Breast epithelium (tissue), 3 donors: Measurements from ENCODE around the gene TNS4.

Source experiments
- POLR2A ChIP-seq: fragments of 450-650 bp; IDR thresholded peaks from one replicate; pipeline ENCODE4 v1.6.1; 2016; ENCODE audit warnings: antibody characterized with exemption, mild to moderate bottlenecking, moderate library complexity
- POLR2AphosphoS5 ChIP-seq, 3 donors: sonication (generic); formaldehyde crosslinking; IDR thresholded peaks; one replicate each; pipeline ENCODE4 v1.6.1; 2017; ENCODE audit warnings: antibody characterized with exemption in 3 of 3
- TF ChIP-seq, protein P1 (sequence below), 3 donors: fragments of 450-650 bp; IDR thresholded peaks; one replicate each; pipeline ENCODE4 v1.5.1; 2016 to 2017; ENCODE audit warnings: antibody characterized with exemption in 3 of 3, mild to moderate bottlenecking in 3 of 3, moderate library complexity in 3 of 3

DNA sequence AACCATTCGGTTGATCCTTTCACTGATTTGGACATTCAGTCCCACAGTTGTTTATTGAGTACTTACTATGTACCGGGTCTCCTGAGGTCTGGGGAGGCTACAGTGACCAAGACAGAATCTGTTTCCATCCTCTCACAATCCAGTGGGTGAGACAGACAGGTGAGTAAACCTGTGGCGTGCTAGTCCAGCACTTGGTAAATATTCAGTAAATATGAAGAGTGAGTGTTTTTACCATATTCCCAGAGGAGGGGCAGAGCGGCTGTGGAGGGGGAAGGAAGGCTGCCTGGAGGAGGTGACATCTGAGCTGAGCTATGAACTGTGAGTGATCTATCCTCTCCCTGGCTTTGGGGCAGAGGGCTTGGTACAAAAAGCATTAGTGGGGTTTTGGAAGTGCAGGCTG is 32.5 kb upstream of the TNS4 start:
- TF ChIP-seq, protein P1, sequence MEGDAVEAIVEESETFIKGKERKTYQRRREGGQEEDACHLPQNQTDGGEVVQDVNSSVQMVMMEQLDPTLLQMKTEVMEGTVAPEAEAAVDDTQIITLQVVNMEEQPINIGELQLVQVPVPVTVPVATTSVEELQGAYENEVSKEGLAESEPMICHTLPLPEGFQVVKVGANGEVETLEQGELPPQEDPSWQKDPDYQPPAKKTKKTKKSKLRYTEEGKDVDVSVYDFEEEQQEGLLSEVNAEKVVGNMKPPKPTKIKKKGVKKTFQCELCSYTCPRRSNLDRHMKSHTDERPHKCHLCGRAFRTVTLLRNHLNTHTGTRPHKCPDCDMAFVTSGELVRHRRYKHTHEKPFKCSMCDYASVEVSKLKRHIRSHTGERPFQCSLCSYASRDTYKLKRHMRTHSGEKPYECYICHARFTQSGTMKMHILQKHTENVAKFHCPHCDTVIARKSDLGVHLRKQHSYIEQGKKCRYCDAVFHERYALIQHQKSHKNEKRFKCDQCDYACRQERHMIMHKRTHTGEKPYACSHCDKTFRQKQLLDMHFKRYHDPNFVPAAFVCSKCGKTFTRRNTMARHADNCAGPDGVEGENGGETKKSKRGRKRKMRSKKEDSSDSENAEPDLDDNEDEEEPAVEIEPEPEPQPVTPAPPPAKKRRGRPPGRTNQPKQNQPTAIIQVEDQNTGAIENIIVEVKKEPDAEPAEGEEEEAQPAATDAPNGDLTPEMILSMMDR (IDR thresholded peaks at IDR 0.05), result no peak
- no peak for TF ChIP-seq POLR2A
- TF ChIP-seq POLR2AphosphoS5 (IDR thresholded peaks at IDR 0.05), result no peak
